ENCODE data around the gene PSMC3IP.
"Not testable (repeated sequence)": the region's sequence is repeated elsewhere in the genome, so short reads cannot be mapped to it uniquely, and the experiment has no call there.

PSMC3IP gene

GRCh38 chr17:42560246-42560645 is 17.3 kb downstream of the PSMC3IP start:
- DNase-seq = no peak

DNA sequence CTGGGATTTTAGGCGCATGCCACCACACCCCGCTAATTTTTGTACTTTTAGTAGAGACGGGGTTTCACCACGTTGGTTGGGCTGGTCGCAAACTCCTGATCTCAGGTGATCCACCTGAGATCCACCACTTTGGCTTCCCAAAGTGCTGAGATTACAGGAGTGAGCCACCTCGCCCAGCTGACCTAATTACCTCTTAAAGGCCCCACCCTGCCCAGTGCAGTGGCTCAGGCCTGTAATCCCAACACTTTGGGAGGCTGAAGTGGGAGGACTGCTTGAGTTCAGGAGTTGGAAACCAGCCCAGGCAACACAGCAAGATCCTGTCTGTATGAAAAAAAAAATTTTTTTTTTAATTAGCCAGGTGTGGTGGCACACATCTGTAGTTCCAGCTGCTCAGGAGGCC is 18.5 kb downstream of the PSMC3IP start:
- no peak for DNase-seq

GRCh38 chr17:42555961-42556617 is 21.4 kb downstream of the PSMC3IP start:
- not testable (repeated sequence) for DNase-seq

DNA sequence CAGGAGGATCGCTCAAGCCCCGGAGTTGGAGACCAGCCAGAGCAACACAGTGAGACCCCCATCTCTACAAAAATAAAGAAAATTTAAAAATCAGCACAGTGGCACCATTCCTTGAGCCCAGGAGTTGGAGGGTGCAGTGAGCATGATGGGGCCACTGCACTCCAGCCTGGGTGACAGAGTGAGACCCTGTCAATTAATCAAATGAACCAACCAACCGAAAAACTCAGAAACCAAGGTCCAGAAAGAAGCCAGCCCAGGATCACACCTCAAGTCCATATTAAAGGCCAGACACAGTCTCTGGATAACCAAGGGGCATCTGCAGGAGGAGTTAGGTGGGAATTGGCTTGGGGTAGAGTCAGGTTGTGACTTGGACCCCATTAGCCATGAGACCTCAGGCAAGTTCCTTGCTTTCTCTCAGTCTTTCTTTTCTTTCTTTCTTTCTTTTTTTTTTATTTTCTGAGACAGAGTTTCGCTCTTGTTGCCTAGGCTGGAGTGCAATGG is 22.4 kb downstream of the PSMC3IP start:
- DNase-seq = no peak

DNA sequence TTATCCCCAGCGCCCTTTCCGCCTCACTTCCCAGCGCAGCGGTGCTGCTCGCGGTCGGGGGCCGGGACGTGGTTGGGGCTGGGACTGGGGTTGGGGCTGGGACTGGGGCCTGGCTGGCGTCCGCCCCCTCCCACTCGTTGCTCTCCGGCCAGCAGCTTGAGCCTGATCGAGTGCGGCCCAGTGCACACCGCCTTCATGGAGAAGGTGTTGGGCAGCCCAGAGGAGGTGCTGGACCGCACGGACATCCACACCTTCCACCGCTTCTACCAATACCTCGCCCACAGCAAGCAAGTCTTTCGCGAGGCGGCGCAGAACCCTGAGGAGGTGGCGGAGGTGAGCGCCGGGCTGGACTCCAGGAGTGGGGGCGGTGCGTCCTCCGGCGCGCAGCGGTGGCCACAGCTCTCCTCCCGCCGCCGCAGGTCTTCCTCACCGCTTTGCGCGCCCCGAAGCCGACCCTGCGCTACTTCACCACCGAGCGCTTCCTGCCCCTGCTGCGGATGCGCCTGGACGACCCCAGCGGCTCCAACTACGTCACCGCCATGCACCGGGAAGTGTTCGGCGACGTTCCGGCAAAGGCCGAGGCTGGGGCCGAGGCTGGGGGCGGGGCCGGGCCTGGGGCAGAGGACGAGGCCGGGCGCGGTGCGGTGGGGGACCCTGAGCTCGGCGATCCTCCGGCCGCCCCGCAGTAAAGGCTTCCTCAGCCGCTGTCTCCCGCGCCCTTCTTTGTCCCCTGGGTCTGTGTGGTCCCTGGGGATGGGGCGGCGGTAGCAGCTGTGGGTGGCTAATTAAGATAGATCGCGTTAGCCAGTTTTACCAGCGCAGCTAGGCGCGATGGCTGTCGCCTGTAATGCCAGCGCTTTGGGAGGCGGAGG is 23.0 kb downstream of the PSMC3IP start:
- DNase-seq = peak; percentile 82

DNA sequence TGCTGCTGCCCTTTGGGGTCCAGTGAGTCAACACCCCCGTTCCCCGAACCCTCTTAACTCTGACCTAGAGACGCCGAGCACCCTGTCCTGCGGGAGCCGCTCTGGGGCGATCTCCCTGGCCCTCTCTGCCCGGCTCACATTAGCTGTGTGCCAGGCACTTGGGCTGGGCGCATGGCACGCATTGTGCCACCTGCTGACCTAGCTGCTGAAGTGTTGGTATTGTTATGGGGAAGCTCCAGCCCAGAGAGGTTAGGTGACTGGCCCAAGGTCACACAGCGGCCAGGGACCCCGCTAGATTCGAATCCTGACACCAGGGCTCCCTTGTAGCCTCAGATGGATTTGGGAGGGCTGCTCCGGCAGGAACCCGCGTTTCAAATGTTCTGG is 23.7 kb downstream of the PSMC3IP start:
- DNase-seq = no peak

- DNase-seq = no peak
Observed at GRCh38 chr17:42553161-42553818, 24.2 kb downstream of the PSMC3IP start.

DNA sequence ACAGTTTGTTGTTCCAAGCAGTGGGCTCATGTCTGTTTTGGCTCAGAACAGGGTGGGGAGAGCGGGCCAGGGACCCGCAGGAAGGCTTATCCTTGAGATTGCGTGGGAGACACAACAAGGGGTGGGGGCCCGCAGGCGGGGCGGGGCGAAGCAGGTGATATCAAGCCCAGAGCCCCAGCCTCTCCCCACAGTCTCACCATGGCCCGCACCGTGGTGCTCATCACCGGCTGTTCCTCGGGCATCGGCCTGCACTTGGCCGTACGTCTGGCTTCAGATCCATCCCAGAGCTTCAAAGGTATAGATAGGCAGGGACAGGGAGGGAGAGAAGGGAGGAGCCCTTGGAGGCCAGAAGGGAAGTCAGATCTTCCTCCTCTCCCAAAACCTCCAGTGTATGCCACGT is 24.8 kb downstream of the PSMC3IP start, which contains the start of gene HSD17B1:
HSD17B1 (plus strand) TSS at position 188 of the 400 bp plus-strand sequence; CDS start at position 199, 11 bp downstream.
- not testable (repeated sequence) for DNase-seq

DNA sequence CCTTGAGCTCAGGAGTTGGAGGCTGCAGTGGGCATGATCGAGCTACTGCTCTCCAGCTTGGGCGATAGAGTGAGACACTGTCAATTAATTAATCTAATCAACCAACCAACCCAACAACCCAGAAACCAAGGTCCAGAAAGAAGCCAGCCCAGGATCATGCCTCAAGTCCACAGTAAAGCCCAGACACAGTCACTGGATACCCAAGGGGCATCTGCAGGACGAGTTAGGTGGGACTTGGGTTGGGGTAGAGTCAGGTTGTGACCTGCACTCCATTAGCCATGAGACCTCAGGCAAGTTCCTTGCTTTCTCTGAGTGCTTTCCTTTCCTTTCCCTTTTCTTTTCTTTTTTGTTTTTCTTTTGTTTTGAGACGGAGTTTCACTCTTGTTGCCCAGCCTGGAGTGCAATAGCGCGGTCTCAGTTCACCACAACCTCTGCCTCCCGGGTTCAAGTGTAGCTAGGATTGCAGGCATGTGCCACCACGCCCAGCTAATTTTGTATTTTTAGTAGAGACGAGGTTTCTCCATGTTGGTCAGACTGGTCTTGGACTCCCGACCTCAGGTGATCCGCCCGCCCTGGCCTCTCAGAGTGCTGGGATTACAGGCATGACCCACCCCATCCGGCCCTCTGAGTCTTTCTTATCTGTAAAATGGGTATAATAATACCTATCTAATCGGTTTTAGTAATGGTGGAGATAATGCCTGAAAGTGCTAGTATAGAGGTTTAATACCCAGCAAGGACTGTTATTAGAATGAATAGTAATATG is 28.4 kb downstream of the PSMC3IP start:
- no peak for DNase-seq

DNA sequence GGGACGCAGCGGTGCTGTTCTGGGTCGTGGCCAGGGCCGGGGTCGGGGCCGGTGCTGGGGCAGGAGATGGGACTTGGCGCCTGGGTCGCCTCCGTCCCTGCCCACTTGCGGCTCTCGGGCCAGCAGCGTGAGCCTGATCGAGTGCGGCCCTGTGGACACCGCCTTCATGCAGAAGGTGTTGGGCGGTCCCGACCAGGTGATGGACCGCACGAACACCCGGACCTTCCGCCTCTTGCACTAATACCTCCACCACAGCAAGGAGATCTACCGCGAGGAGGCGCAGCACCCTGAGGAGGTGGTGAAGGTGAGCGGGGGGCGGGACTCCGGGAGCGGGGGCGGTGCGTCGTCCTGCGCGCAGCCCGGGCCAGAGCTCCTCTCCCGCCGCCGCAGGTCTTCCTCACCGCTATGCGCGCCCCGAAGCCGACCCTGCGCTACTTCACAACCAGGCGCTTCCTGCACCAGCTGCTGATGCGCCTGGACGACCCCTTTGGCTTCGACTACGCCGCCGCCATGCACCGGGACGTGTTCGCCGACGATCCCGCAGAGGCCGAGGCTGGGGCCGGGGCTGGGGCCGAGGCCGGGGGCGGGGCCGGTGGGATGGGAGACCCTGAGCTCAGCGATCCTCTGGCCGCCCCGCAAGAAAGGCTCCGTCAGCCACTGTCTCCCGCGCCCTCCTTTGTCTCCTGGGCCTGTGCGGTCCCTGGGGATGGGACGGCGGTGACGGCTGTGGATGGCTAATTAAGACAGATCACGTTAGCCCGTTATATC is 29.3 kb downstream of the PSMC3IP start:
- peak; percentile 31 for DNase-seq

DNA sequence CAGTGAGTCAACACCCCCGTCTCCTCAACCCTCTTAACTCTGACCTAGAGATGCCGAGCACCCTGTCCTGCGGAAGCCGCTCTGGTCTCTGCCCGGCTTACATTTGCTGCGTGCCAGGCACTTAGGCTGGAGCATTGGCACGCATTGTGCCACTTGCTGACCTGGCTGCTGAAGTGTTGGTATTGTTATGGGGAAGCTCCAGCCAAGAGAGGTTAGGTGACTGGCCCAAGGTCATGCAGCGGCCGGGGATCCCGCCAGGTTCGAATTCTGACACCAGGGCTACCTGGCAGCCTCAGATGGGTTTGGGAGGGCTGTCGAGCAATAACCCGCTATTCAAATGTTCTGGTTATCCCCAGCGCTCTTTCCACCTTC is 29.8 kb downstream of the PSMC3IP start:
- no peak for DNase-seq

DNA sequence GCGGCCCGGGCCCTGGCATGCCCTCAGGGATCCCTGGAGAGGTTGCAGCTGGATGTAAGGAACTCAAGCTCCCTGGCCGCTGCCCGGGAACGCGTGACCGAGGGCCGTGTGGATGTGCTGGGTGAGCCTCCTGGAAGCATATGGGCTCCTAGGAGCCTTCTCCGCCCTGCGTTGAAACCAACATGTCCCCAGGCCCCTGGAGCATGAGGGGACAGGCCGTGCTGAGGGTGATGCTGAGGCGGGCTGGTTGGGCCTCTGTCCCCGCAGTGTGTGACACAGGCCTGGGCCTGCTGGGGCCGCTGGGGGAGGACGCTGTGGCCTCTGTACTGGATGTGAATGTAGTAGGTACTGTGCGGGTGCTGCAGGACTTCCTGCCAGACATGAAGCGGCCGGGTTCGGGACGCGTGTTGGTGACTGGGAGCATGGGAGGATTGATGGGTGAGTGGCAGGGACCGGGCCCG is 30.5 kb downstream of the PSMC3IP start:
- DNase-seq = no peak

- not testable (repeated sequence) for DNase-seq
Observed at GRCh38 chr17:42545755-42546505, 31.6 kb downstream of the PSMC3IP start.

DNA sequence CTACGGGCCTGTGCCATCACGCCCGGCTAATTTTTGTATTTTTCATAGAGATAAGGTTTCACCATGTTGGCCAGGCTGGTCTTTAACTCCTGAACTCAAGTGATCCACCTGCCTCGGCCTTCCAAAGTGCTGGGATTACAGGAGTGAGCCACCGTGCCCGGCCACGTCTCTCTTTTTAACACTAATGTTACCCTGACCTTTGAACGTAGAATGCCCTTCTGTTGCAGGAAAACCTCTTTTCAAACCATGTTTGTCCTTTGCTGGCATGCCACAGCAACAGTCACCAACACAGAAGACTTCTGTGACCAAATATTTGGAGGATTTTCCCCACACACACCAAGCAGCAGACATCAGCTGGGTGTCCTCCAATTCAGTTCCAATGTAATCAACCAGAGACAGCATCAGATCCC is 32.6 kb downstream of the PSMC3IP start:
- DNase-seq = no peak

DNA sequence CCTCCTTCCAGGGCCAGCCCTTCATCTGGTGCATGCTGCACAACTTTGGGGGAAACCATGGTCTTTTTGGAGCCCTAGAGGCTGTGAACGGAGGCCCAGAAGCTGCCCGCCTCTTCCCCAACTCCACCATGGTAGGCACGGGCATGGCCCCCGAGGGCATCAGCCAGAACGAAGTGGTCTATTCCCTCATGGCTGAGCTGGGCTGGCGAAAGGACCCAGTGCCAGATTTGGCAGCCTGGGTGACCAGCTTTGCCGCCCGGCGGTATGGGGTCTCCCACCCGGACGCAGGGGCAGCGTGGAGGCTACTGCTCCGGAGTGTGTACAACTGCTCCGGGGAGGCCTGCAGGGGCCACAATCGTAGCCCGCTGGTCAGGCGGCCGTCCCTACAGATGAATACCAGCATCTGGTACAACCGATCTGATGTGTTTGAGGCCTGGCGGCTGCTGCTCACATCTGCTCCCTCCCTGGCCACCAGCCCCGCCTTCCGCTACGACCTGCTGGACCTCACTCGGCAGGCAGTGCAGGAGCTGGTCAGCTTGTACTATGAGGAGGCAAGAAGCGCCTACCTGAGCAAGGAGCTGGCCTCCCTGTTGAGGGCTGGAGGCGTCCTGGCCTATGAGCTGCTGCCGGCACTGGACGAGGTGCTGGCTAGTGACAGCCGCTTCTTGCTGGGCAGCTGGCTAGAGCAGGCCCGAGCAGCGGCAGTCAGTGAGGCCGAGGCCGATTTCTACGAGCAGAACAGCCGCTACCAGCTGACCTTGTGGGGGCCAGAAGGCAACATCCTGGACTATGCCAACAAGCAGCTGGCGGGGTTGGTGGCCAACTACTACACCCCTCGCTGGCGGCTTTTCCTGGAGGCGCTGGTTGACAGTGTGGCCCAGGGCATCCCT is 34.1 kb downstream of the PSMC3IP start:
- no peak for DNase-seq

GRCh38 chr17:42541041-42541833 is 36.3 kb downstream of the PSMC3IP start:
- DNase-seq = no peak

- not testable (repeated sequence) for DNase-seq
Observed at GRCh38 chr17:42540558-42540957, 37.0 kb downstream of the PSMC3IP start.

DNA sequence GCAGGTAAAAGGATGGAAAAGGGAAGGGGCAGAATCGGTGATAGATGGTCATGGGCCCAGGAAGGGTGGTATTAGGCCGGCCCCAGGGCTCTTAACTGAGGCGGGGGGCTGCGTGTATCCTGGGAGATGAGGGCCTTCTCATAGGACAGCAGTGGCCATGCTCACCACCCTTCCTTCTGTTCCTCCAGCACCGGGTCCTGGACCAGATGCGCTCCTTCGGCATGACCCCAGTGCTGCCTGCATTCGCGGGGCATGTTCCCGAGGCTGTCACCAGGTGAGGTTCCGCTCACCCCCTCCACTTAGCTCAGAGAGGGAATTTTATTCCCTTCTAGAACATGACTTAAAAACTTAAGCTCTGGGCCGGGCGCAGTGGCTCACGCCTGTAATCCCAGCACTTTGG is 39.0 kb downstream of the PSMC3IP start:
- DNase-seq = no peak
